KOPT-K1 (cell line): ENCODE measurements around the gene VASP.

ENCODE experiments used
- H3K27ac ChIP-seq: fragments of 200-600 bp; sonication (generic); 2 replicates; pipeline ENCODE4 v1.5.1; 2016; ENCODE audit warnings: antibody characterized with exemption, mild to moderate bottlenecking, low read depth, low read length; ENCODE audit not compliant: poor library complexity, severe bottlenecking
- H3K36me3 ChIP-seq: fragments of 200-600 bp; sonication (generic); 2 replicates; pipeline ENCODE4 v1.5.1; 2017; ENCODE audit warnings: antibody characterized with exemption, mild to moderate bottlenecking, low read length, moderate library complexity; ENCODE audit not compliant: insufficient read depth
- H3K9me3 ChIP-seq: fragments of 200-600 bp; sonication (generic); 2 replicates; pipeline ENCODE4 v1.5.1; 2017; ENCODE audit warnings: antibody characterized with exemption, low read length, mild to moderate bottlenecking; ENCODE audit not compliant: insufficient read depth, poor library complexity, severe bottlenecking

The VASP gene

GRCh38 chr19:45514376-45515051, 7.2 kb downstream of the VASP start:
- Histone ChIP-seq H3K27ac (peak overlapping the region; percentile 30), H3K9me3 (no peaks in the 10 kb centered on the region), H3K36me3 (peaks cover 9% of the 10 kb centered on the region)

GRCh38 chr19:45515081-45515624, 7.9 kb downstream of the VASP start:
- no peaks in the 10 kb centered on the region for H3K9me3 ChIP-seq
- H3K36me3 ChIP-seq = peaks cover 9% of the 10 kb centered on the region
- H3K27ac ChIP-seq = peak overlapping the region; percentile 30

GRCh38 chr19:45515807-45516401, 8.6 kb downstream of the VASP start:
- no peaks in the 10 kb centered on the region for H3K9me3 ChIP-seq
- H3K27ac ChIP-seq = no peak overlapping the region
- peaks cover 9% of the 10 kb centered on the region for H3K36me3 ChIP-seq

- no peak overlapping the region for H3K27ac ChIP-seq
- no peaks in the 10 kb centered on the region for H3K9me3 ChIP-seq
- H3K36me3 ChIP-seq = peaks cover 9% of the 10 kb centered on the region
Measured at GRCh38 chr19:45517238-45517637, 10.0 kb downstream of the VASP start.

GRCh38 chr19:45517641-45518468, 10.6 kb downstream of the VASP start:
- H3K27ac ChIP-seq = no peak overlapping the region
- H3K36me3 ChIP-seq = peaks cover 9% of the 10 kb centered on the region
- no peaks in the 10 kb centered on the region for H3K9me3 ChIP-seq

- H3K36me3 ChIP-seq = peaks cover 9% of the 10 kb centered on the region
- no peak overlapping the region for H3K27ac ChIP-seq
- H3K9me3 ChIP-seq = no peaks in the 10 kb centered on the region
Measured at GRCh38 chr19:45518469-45518826, 11.2 kb downstream of the VASP start.

- peaks cover 38% of the 10 kb centered on the region for H3K36me3 ChIP-seq
- H3K9me3 ChIP-seq = no peaks in the 10 kb centered on the region
- H3K27ac ChIP-seq = no peak overlapping the region
Measured at GRCh38 chr19:45522010-45522941, 15.0 kb downstream of the VASP start.

- Histone ChIP-seq H3K36me3 (peaks cover 34% of the 10 kb centered on the region), H3K9me3 (no peaks in the 10 kb centered on the region), H3K27ac (no peak overlapping the region)
Measured at GRCh38 chr19:45523642-45524256, 16.5 kb downstream of the VASP start.

GRCh38 chr19:45524575-45525129, 17.4 kb downstream of the VASP start:
- peaks cover 34% of the 10 kb centered on the region for H3K36me3 ChIP-seq
- no peak overlapping the region for H3K27ac ChIP-seq

GRCh38 chr19:45526143-45526542, 18.9 kb downstream of the VASP start:
- peaks cover 34% of the 10 kb centered on the region for H3K36me3 ChIP-seq
- H3K9me3 ChIP-seq = peaks cover 2% of the 10 kb centered on the region
- H3K27ac ChIP-seq = no peak overlapping the region

More at GRCh38 chr19:45524575-45525129, 17.4 kb downstream of the VASP start:
- H3K9me3 ChIP-seq = no peaks in the 10 kb centered on the region

- Histone ChIP-seq H3K27ac (no peak overlapping the region), H3K36me3 (peaks cover 34% of the 10 kb centered on the region), H3K9me3 (peaks cover 10% of the 10 kb centered on the region)
Measured at GRCh38 chr19:45526971-45527370, 19.7 kb downstream of the VASP start.

- H3K27ac ChIP-seq = no peak overlapping the region
- peaks cover 34% of the 10 kb centered on the region for H3K36me3 ChIP-seq
- peaks cover 16% of the 10 kb centered on the region for H3K9me3 ChIP-seq
Measured at GRCh38 chr19:45527731-45528130, 20.5 kb downstream of the VASP start.

- no peak overlapping the region for H3K27ac ChIP-seq
- H3K9me3 ChIP-seq = peaks cover 16% of the 10 kb centered on the region
- peaks cover 34% of the 10 kb centered on the region for H3K36me3 ChIP-seq
Measured at GRCh38 chr19:45528149-45528743, 21.0 kb downstream of the VASP start.
